ENCODE data around the gene GNAQ. TPM values are rescaled to one million over a fixed set of nuclear protein-coding genes. Genes with fewer than 3 reads are reported as not detected.
A peak's percentile ranks its signal among the peaks of the same experiment; 100 is the strongest.

Gene GNAQ
- total RNA-seq, 1 donor from 2014 or later, result 64.9 TPM

DNA sequence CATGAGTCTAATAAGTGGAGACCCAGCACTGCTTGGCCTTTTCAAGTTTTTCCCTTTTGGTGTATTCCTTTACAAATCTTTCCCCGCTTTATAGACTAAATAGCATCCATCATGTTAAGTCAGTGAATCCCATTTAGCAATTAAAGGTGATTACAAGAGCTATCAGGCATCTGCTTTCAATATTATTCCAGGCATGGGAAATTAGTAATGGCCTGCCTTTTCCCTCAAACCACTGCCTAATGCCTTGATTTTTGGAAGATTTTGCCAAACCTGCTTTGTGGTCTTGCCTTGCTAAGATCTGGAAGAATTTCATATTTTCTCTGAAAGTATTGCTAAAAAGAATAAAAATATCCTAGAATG is 280.6 kb downstream of the GNAQ start:
- Mint-ChIP-seq H3K36me3 (ENCODE audit: insufficient read depth) (peaks cover 11% of the 10 kb centered on the region), H3K27ac (no peak overlapping the region), H3K9me3 (ENCODE audit: low read depth) (no peaks in the 10 kb centered on the region), H3K4me3 (ENCODE audit: low read depth) (no peak overlapping the region), H3K4me1 (ENCODE audit: low read depth) (peaks cover 17% of the 10 kb centered on the region), H3K27me3 (no peaks in the 10 kb centered on the region)
- no peak for DNase-seq (ENCODE audit: low spot score, unreplicated experiment)
- TF ChIP-seq, protein P1, sequence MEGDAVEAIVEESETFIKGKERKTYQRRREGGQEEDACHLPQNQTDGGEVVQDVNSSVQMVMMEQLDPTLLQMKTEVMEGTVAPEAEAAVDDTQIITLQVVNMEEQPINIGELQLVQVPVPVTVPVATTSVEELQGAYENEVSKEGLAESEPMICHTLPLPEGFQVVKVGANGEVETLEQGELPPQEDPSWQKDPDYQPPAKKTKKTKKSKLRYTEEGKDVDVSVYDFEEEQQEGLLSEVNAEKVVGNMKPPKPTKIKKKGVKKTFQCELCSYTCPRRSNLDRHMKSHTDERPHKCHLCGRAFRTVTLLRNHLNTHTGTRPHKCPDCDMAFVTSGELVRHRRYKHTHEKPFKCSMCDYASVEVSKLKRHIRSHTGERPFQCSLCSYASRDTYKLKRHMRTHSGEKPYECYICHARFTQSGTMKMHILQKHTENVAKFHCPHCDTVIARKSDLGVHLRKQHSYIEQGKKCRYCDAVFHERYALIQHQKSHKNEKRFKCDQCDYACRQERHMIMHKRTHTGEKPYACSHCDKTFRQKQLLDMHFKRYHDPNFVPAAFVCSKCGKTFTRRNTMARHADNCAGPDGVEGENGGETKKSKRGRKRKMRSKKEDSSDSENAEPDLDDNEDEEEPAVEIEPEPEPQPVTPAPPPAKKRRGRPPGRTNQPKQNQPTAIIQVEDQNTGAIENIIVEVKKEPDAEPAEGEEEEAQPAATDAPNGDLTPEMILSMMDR (IDR thresholded peaks at IDR 0.05; ENCODE audit: unreplicated experiment), result no peak

DNA sequence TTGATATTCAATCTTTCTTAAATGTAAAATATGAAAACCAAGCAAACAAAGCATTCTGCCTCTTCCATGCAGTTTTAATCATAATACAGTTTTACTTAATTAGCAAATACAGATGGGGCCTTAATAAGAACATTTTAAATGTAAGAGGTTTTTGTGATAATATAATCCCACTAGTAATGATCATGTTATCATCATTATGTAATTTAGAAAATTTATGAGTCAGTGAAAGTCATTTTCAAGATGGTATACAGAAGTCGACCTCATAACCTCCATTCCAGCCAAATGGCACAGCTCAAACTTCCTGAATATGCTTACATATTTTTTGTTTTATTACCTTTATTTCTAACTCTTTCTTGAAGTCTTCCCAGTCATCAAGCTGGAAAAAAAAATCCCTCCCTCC is 281.3 kb downstream of the GNAQ start:
- Mint-ChIP-seq H3K9me3 (ENCODE audit: low read depth) (no peaks in the 10 kb centered on the region), H3K4me3 (ENCODE audit: low read depth) (no peak overlapping the region), H3K27me3 (no peaks in the 10 kb centered on the region), H3K36me3 (ENCODE audit: insufficient read depth) (peaks cover 6% of the 10 kb centered on the region), H3K4me1 (ENCODE audit: low read depth) (peaks cover 21% of the 10 kb centered on the region), H3K27ac (peak overlapping the region; percentile 0)
- TF ChIP-seq, protein P1 (IDR thresholded peaks at IDR 0.05; ENCODE audit: unreplicated experiment), result no peak
- no peak for DNase-seq (ENCODE audit: low spot score, unreplicated experiment)

DNA sequence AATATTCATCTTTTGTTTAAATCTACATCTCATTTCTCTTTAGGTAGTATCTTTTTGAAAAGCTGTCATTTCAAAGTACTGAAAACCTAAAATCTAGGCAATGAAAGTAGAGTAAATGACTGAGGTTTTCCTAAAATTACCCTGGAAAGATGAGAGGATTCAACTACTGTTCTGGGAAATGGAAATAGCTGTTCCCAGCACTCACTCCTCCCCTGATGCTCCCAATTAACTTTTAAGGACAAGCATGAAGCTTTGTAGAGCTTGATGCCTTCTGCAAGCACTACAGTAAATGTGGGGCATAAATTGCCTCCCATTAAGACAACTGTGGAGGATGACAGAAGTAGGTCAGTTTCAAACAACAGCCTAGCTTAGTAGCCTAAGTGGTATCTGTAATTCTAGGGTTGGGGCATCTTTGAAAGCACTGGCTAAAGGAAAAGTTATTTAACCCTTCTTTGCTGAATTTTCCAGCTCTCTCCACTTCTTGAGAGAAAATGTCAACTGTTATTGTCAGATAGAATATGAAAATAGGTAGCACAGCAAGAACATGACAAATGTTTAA is 283.3 kb downstream of the GNAQ start:
- Mint-ChIP-seq H3K27me3 (no peaks in the 10 kb centered on the region), H3K4me3 (ENCODE audit: low read depth) (no peak overlapping the region), H3K9me3 (ENCODE audit: low read depth) (no peaks in the 10 kb centered on the region), H3K4me1 (ENCODE audit: low read depth) (peaks cover 26% of the 10 kb centered on the region), H3K27ac (no peak overlapping the region), H3K36me3 (ENCODE audit: insufficient read depth) (peaks cover 5% of the 10 kb centered on the region)
- TF ChIP-seq, protein P1 (IDR thresholded peaks at IDR 0.05; ENCODE audit: unreplicated experiment), result no peak
- DNase-seq (ENCODE audit: low spot score, unreplicated experiment), result no peak

DNA sequence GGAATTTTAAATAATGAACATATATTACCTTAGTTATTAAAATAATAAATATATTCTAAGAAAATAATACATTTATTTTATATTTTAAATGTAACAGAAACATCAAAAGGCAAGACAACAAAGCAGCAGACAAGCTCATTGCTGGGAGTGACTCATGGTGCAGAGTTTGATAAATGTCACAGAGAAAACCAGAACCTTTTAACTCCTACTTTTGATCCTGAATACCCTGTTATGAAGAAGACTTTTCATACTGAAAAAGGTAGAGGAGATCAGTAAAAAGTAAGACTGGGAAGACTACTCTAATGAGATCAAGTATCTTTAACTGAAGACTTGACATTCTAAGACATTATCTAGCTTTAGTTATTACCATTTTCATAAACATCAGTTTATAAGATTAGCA is 284.4 kb downstream of the GNAQ start:
- no peaks in the 10 kb centered on the region for H3K9me3 Mint-ChIP-seq (ENCODE audit: low read depth)
- H3K27me3 Mint-ChIP-seq, result no peaks in the 10 kb centered on the region
- TF ChIP-seq, protein P1 (IDR thresholded peaks at IDR 0.05; ENCODE audit: unreplicated experiment), result no peak
- H3K4me1 Mint-ChIP-seq (ENCODE audit: low read depth), result peaks cover 26% of the 10 kb centered on the region
- no peak for DNase-seq (ENCODE audit: low spot score, unreplicated experiment)
- H3K4me3 Mint-ChIP-seq (ENCODE audit: low read depth), result no peak overlapping the region
- H3K27ac Mint-ChIP-seq, result no peak overlapping the region
- H3K36me3 Mint-ChIP-seq (ENCODE audit: insufficient read depth), result peaks cover 5% of the 10 kb centered on the region

DNA sequence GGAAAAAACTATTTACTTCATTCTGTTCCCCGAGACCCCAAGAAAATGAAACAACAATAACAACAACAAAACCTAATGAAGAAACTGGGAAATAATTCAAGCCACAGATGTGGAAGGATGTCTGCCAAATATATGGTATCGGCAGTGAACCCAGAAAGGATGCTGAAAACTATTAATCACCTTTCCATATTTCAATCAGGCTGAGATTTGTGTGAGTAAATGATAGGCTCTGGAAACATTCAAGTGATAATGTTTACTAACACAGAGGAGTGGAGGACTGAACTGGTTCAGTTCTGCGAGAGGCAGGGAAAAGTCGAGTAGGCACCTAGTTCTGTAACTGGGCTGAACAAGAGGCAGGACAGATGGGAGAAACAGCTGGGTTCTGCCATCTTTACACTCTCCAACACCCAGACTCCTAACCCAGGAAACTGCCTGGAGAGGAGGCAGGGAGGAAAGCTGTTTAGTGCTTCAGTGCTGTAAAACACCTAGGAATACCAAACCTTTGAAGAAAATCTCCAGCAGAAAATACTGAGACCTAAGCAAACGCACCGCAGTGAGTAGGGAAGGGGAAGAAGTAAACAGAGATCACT is 286.7 kb downstream of the GNAQ start:
- DNase-seq (ENCODE audit: low spot score, unreplicated experiment), result no peak
- peak overlapping the region; percentile 81 for H3K27ac Mint-ChIP-seq
- no peaks in the 10 kb centered on the region for H3K9me3 Mint-ChIP-seq (ENCODE audit: low read depth)

More for the DNA sequence above, 286.7 kb downstream of the GNAQ start:
- Mint-ChIP-seq H3K4me3 (ENCODE audit: low read depth) (no peak overlapping the region), H3K27me3 (no peaks in the 10 kb centered on the region), H3K36me3 (ENCODE audit: insufficient read depth) (peaks cover 5% of the 10 kb centered on the region), H3K4me1 (ENCODE audit: low read depth) (peaks cover 15% of the 10 kb centered on the region)
- TF ChIP-seq, protein P1 (IDR thresholded peaks at IDR 0.05; ENCODE audit: unreplicated experiment), result no peak

Data from progenitor cell of endocrine pancreas (in vitro differentiated cells).